Esophagus squamous epithelium (tissue), 5 donors: ENCODE measurements around the gene PTPN2. TPM values are rescaled to one million over a fixed set of nuclear protein-coding genes. Genes with fewer than 3 reads are reported as not detected.

Experiments
- DNase-seq: peaks from one replicate; lab custom pipeline; 2025; lab: John Stamatoyannopoulos, UW
- H3K27ac ChIP-seq, 4 donors: fragments of 200-600 bp; sonication (generic); one replicate each; pipeline ENCODE4 v1.5.1; 2016 to 2019; ENCODE audit warnings: mild to moderate bottlenecking in 1 of 4
- H3K27me3 ChIP-seq, 4 donors: fragments of 200-600 bp; sonication (generic); 1 replicate in 3 of 4; 2 replicates in 1 of 4; pipeline versions ENCODE4 v1.5.1 to v1.6.0; 2017 to 2021; ENCODE audit warnings: antibody characterized with exemption in 1 of 4
- H3K36me3 ChIP-seq, 3 donors: fragments of 200-600 bp; sonication (generic); one replicate each; pipeline ENCODE4 v1.5.1; 2016 to 2019
- H3K4me1 ChIP-seq, 3 donors: fragments of 200-600 bp; sonication (generic); one replicate each; pipeline ENCODE4 v1.5.1; 2017 to 2019
- H3K4me3 ChIP-seq, 4 donors: fragments of 200-600 bp; sonication (generic); 1 replicate in 3 of 4; 2 replicates in 1 of 4; pipeline ENCODE4 v1.5.1; 2016 to 2019; ENCODE audit warnings: mild to moderate bottlenecking in 2 of 4, moderate library complexity in 1 of 4
- H3K9me3 ChIP-seq, 3 donors: fragments of 200-600 bp; sonication (generic); one replicate each; pipeline ENCODE4 v1.5.1; 2016 to 2019
- CTCF ChIP-seq, 6 experiments: fragments of 450-650 bp in 4 of 6; fragments of 200-600 bp in 2 of 6; sonication (generic) in 2 of 6; IDR thresholded peaks; one replicate each; pipeline ENCODE4 v1.5.1; 2016 to 2019; ENCODE audit warnings: antibody characterized with exemption in 6 of 6, mild to moderate bottlenecking in 4 of 6, moderate library complexity in 4 of 6
- POLR2A ChIP-seq, 4 donors: fragments of 450-650 bp; IDR thresholded peaks; one replicate each; pipeline ENCODE4 v1.6.1; 2017; ENCODE audit warnings: antibody characterized with exemption in 4 of 4, mild to moderate bottlenecking in 4 of 4, moderate library complexity in 3 of 4
- WGBS, 2 donors: methylation state at CpG; one replicate each; pipeline ENCODE4 v1.1.5; 2018; 5-methylcytosine and 5-hydroxymethylcytosine counted together
- intact Hi-C: fragments of 100-400 bp; cut with DNase I; formaldehyde crosslinking; loops from one replicate; pipeline ENCODE4 v1.15.0; 2022
- total RNA-seq, 4 donors: library from RNA; depleted of rRNA; stranded (reverse); fragments of >200 nt; gene quantifications; one replicate each; pipeline ENCODE4 v1.1.0, GENCODE V29; 2016
- donor health status: DM: yes; HTN: yes; CAD: no.

The PTPN2 gene
- total RNA-seq, 4 donors from 2014 or later = 31.8 to 37.9 (median 33.4) TPM

GRCh38 chr18:12827588-12827987 lies 56.4 kb downstream of the PTPN2 start:
- Histone ChIP-seq H3K4me1 (no peaks in the 10 kb centered on the region), H3K9me3 (peaks cover 0 to 17% (median 12%) of the 10 kb centered on the region in 3 donors), H3K36me3 (peaks cover 0 to 94% (median 13%) of the 10 kb centered on the region in 3 donors), H3K27me3 (no peaks in the 10 kb centered on the region), H3K27ac (no peak overlapping the region), H3K4me3 (no peak overlapping the region)
- no peak for TF ChIP-seq CTCF (IDR thresholded peaks at IDR 0.05)
- no peak for DNase-seq
- intact Hi-C loops = no loop called here
- 91 to 98% methylated on average over 3 of the region's 3 CpGs for WGBS, 2 donors

- H3K27me3 ChIP-seq = no peaks in the 10 kb centered on the region
- DNase-seq = no peak
- no peak for TF ChIP-seq CTCF (IDR thresholded peaks at IDR 0.05)
- H3K4me1 ChIP-seq = peaks cover 0 to 6% (median 5%) of the 10 kb centered on the region in 3 donors
- H3K9me3 ChIP-seq = peaks cover 0 to 17% (median 12%) of the 10 kb centered on the region in 3 donors
- peaks cover 0 to 94% (median 13%) of the 10 kb centered on the region in 3 donors for H3K36me3 ChIP-seq
- no peak overlapping the region for H3K27ac ChIP-seq
- 80 to 82% methylated on average over 2 of the region's 2 CpGs for WGBS, 2 donors
- intact Hi-C loops = no loop called here
- no peak overlapping the region for H3K4me3 ChIP-seq
Observed at GRCh38 chr18:12825230-12825629, 58.8 kb downstream of the PTPN2 start.

- peaks cover 0 to 12% (median 5%) of the 10 kb centered on the region in 3 donors for H3K4me1 ChIP-seq
- intact Hi-C loops = no loop called here
- no peak overlapping the region for H3K27ac ChIP-seq
- peaks cover 0 to 83% (median 13%) of the 10 kb centered on the region in 3 donors for H3K36me3 ChIP-seq
- H3K9me3 ChIP-seq = peaks cover 0 to 17% (median 12%) of the 10 kb centered on the region in 3 donors
- H3K4me3 ChIP-seq = no peak overlapping the region
- no peaks in the 10 kb centered on the region for H3K27me3 ChIP-seq
- TF ChIP-seq CTCF (IDR thresholded peaks at IDR 0.05) (no peak), POLR2A (IDR thresholded peaks at IDR 0.05) (no peak)
- WGBS, 2 donors = 78 to 90% methylated on average over 2 of the region's 2 CpGs
- no peak for DNase-seq
Observed at GRCh38 chr18:12823892-12824291, 60.1 kb downstream of the PTPN2 start.

- Histone ChIP-seq H3K9me3 (peaks cover 0 to under 1% (median 0%) of the 10 kb centered on the region in 3 donors), H3K4me3 (no peak overlapping the region), H3K27me3 (no peaks in the 10 kb centered on the region), H3K4me1 (peaks cover 0 to 12% (median 5%) of the 10 kb centered on the region in 3 donors), H3K36me3 (peaks cover 0 to 81% (median 8%) of the 10 kb centered on the region in 3 donors), H3K27ac (no peak overlapping the region)
- 68 to 80% methylated on average over 3 of the region's 3 CpGs for WGBS, 2 donors
- DNase-seq = no peak
- intact Hi-C loops = no loop called here
- TF ChIP-seq CTCF (IDR thresholded peaks at IDR 0.05) = no peak
- no peak for TF ChIP-seq POLR2A (IDR thresholded peaks at IDR 0.05)
Observed at GRCh38 chr18:12821408-12821807, 62.6 kb downstream of the PTPN2 start.

- WGBS, 2 donors = 69 to 73% methylated on average over 6 of the region's 6 CpGs
- H3K9me3 ChIP-seq = no peaks in the 10 kb centered on the region
- H3K4me3 ChIP-seq = no peak overlapping the region
- H3K36me3 ChIP-seq = peaks cover 0 to 81% (median 3%) of the 10 kb centered on the region in 3 donors
- H3K4me1 ChIP-seq = peaks cover 0 to 12% (median 5%) of the 10 kb centered on the region in 3 donors
- TF ChIP-seq POLR2A (IDR thresholded peaks at IDR 0.05) (no peak), CTCF (IDR thresholded peaks at IDR 0.05) (no peak)
- no peak for DNase-seq
- no peak overlapping the region for H3K27ac ChIP-seq
- intact Hi-C loops = no loop called here
- no peaks in the 10 kb centered on the region for H3K27me3 ChIP-seq
Observed at GRCh38 chr18:12820506-12820905, 63.5 kb downstream of the PTPN2 start.
